ENCODE results near the gene ADAMTS10.
"Not testable (repeated sequence)": the region's sequence is repeated elsewhere in the genome, so short reads cannot be mapped to it uniquely, and the experiment has no call there.

Gene ADAMTS10

GRCh38 chr19:8622886-8623285 is 12.4 kb upstream of the ADAMTS10 start:
- not testable (repeated sequence) for DNase-seq

GRCh38 chr19:8618751-8619150 is 8.2 kb upstream of the ADAMTS10 start:
- DNase-seq = no peak

GRCh38 chr19:8617984-8618383 is 7.5 kb upstream of the ADAMTS10 start:
- no peak for DNase-seq

GRCh38 chr19:8617325-8617724 is 6.8 kb upstream of the ADAMTS10 start:
- DNase-seq = not testable (repeated sequence)

- DNase-seq = no peak
These were observed 6.3 kb upstream of the ADAMTS10 start for GRCh38 chr19:8616861-8617260.

- DNase-seq = no peak
These were observed 5.5 kb upstream of the ADAMTS10 start for GRCh38 chr19:8615813-8616596.

GRCh38 chr19:8615024-8615423 is 4.5 kb upstream of the ADAMTS10 start:
- no peak for DNase-seq

- DNase-seq = no peak
These were observed 3.9 kb upstream of the ADAMTS10 start for GRCh38 chr19:8614455-8614854.

- DNase-seq = no peak
These were observed 2.3 kb upstream of the ADAMTS10 start for GRCh38 chr19:8612807-8613171.

- DNase-seq = no peak
These were observed 1.6 kb upstream of the ADAMTS10 start for GRCh38 chr19:8611877-8612806.

- DNase-seq = no peak
These were observed 919 bp upstream of the ADAMTS10 start for GRCh38 chr19:8611391-8611876.

GRCh38 chr19:8610936-8611300 is 403 bp upstream of the ADAMTS10 start:
- no peak for DNase-seq

- no peak for DNase-seq
These were observed 1.1 kb downstream of the ADAMTS10 start for GRCh38 chr19:8609279-8610040.

- no peak for DNase-seq
These were observed 1.6 kb downstream of the ADAMTS10 start for GRCh38 chr19:8608941-8609278.

- DNase-seq = no peak
These were observed 3.1 kb downstream of the ADAMTS10 start for GRCh38 chr19:8607386-8607785.

- DNase-seq = no peak
These were observed 5.0 kb downstream of the ADAMTS10 start for GRCh38 chr19:8605514-8605913.

GRCh38 chr19:8601796-8602195 is 8.7 kb downstream of the ADAMTS10 start:
- no peak for DNase-seq

GRCh38 chr19:8600816-8601215 is 9.7 kb downstream of the ADAMTS10 start:
- no peak for DNase-seq

GRCh38 chr19:8600064-8600463 is 10.5 kb downstream of the ADAMTS10 start:
- no peak for DNase-seq

- DNase-seq = no peak
These were observed 14.3 kb downstream of the ADAMTS10 start for GRCh38 chr19:8596168-8596567.

GRCh38 chr19:8595651-8596050 is 14.9 kb downstream of the ADAMTS10 start:
- no peak for DNase-seq

GRCh38 chr19:8593931-8594330 is 16.6 kb downstream of the ADAMTS10 start:
- no peak for DNase-seq

All from NCI-H748 treated with DMSO at 0.1 percent for 48 hours (cell line).